Gastrocnemius medialis (tissue), 4 donors: Measurements from ENCODE around the gene FRMD4B. TPM values are rescaled to one million over a fixed set of nuclear protein-coding genes. Genes with fewer than 3 reads are reported as not detected.

Source experiments
- ATAC-seq, 2 donors: fragments of 150-250 bp; one replicate each; pipeline ENCODE4 v1.9.1; 2016
- DNase-seq, 2 donors: peaks; one replicate each; pipeline ENCODE4 v3.0.0-alpha.2; 2019
- H3K27ac ChIP-seq, 4 donors: fragments of 200-600 bp; sonication (generic); 1 replicate in 1 of 4; 2 replicates in 3 of 4; pipeline ENCODE4 v1.5.1; 2016 to 2018; ENCODE audit warnings: mild to moderate bottlenecking in 2 of 4, moderate library complexity in 1 of 4
- H3K27me3 ChIP-seq, 3 donors: fragments of 200-600 bp; sonication (generic) in 2 of 3; 1 replicate in 1 of 3; 2 replicates in 2 of 3; pipeline versions ENCODE4 v1.5.1 to v1.6.0; 2016 to 2019; ENCODE audit warnings: mild to moderate bottlenecking in 1 of 3, moderate library complexity in 1 of 3
- H3K36me3 ChIP-seq, 2 donors: fragments of 200-600 bp; sonication (generic) in 1 of 2; one replicate each; pipeline ENCODE4 v1.5.1; 2017 to 2018
- H3K4me1 ChIP-seq, 2 donors: fragments of 200-600 bp; sonication (generic) in 1 of 2; one replicate each; pipeline ENCODE4 v1.5.1; 2016 to 2017; ENCODE audit warnings: mild to moderate bottlenecking in 2 of 2
- H3K4me3 ChIP-seq, 4 donors: fragments of 200-600 bp; sonication (generic) in 3 of 4; 1 replicate in 1 of 4; 2 replicates in 3 of 4; pipeline ENCODE4 v1.5.1; 2016 to 2019; ENCODE audit warnings: mild to moderate bottlenecking in 2 of 4
- H3K9me3 ChIP-seq, 3 donors: fragments of 200-600 bp; sonication (generic) in 2 of 3; 1 replicate in 1 of 3; 2 replicates in 2 of 3; pipeline ENCODE4 v1.5.1; 2016 to 2019
- POLR2A ChIP-seq, 2 donors: fragments of 450-650 bp; IDR thresholded peaks; one replicate each; pipeline ENCODE4 v1.6.1; 2017; ENCODE audit warnings: antibody characterized with exemption in 2 of 2, mild to moderate bottlenecking in 2 of 2, moderate library complexity in 2 of 2
- in situ Hi-C, 4 donors: fragments of 200-750 bp; cut with MboI; loops; one replicate each; pipeline versions ENCODE4 v1.15.0 to v1.8.0; 2017; ENCODE audit warnings: low sequenced_read_pairs in 4 of 4
- intact Hi-C: fragments of 100-400 bp; cut with DNase I; formaldehyde crosslinking; loops from one replicate; pipeline ENCODE4 v1.15.1; 2023; ENCODE audit warnings: low total_unique reads
- total RNA-seq, 4 donors: library from RNA; depleted of rRNA; stranded (reverse); fragments of >200 nt; gene quantifications; one replicate each; pipeline versions ENCODE4 v1.1.0 to v1.2.3, GENCODE V29; 2016
- TF ChIP-seq, protein P1 (sequence below), 5 experiments: fragments of 450-650 bp in 3 of 5; fragments of 200-600 bp in 2 of 5; sonication (generic) in 2 of 5; IDR thresholded peaks in 4 of 5; conservative IDR thresholded peaks in 1 of 5; 1 replicate in 4 of 5; 2 replicates in 1 of 5; pipeline ENCODE4 v1.5.1; 2016 to 2019; ENCODE audit warnings: antibody characterized with exemption in 5 of 5, mild to moderate bottlenecking in 3 of 5, moderate library complexity in 3 of 5

The FRMD4B gene
- total RNA-seq, 4 donors from 2014 or later, result 0.29 to 3.6 (median 1.7) TPM

- Histone ChIP-seq H3K4me1 (peaks cover 0 to 3% of the 10 kb centered on the region in 2 donors), H3K27me3 (no peaks in the 10 kb centered on the region), H3K27ac (no peak overlapping the region), H3K4me3 (no peak overlapping the region), H3K36me3 (no peaks in the 10 kb centered on the region), H3K9me3 (no peaks in the 10 kb centered on the region)
- TF ChIP-seq POLR2A (IDR thresholded peaks at IDR 0.05), result no peak
- TF ChIP-seq, protein P1, sequence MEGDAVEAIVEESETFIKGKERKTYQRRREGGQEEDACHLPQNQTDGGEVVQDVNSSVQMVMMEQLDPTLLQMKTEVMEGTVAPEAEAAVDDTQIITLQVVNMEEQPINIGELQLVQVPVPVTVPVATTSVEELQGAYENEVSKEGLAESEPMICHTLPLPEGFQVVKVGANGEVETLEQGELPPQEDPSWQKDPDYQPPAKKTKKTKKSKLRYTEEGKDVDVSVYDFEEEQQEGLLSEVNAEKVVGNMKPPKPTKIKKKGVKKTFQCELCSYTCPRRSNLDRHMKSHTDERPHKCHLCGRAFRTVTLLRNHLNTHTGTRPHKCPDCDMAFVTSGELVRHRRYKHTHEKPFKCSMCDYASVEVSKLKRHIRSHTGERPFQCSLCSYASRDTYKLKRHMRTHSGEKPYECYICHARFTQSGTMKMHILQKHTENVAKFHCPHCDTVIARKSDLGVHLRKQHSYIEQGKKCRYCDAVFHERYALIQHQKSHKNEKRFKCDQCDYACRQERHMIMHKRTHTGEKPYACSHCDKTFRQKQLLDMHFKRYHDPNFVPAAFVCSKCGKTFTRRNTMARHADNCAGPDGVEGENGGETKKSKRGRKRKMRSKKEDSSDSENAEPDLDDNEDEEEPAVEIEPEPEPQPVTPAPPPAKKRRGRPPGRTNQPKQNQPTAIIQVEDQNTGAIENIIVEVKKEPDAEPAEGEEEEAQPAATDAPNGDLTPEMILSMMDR (IDR thresholded peaks at IDR 0.05 in 4 of 5, conservative IDR thresholded peaks at IDR 0.05 in 1 of 5), result no peak
- no peak for ATAC-seq
- intact Hi-C loops, result loop anchor here (5.0 kb wide), 3 partner anchors 102 to 367 kb away; no protein-coding TSS in a partner anchor
- DNase-seq, result no peak
- in situ Hi-C loops, result loop anchor here (5.0 to 25.0 kb wide), 6 partner anchors 143 to 367 kb away; partner anchors contain the start of gene EOGT (in 3 of the 4)
Observed at GRCh38 chr3:69305011-69305410, 80.9 kb downstream of the FRMD4B start.

GRCh38 chr3:69304396-69304795 lies 81.5 kb downstream of the FRMD4B start:
- in situ Hi-C loops, result loop anchor here (10.0 to 25.0 kb wide), 4 partner anchors 150 to 292 kb away; partner anchors contain the start of gene EOGT (in 3 of the 4)

DNA sequence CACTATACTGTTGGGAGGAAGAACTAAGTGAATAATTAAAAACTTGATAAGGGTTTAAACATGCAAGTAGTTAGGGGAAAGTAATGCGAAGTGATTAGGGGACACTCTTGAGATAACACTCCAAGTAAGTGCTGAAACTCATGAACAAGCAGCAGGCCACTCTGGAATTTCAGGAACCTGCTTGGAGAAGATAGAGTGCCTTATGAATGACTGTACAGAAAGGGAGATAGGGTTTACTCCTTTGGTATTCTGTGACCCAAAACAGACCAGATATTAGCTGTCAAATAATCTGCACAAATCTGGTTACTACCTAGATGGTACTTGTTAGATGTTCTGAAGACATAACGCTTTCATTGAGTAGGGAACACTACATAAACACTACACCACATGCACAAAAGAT lies 85.6 kb downstream of the FRMD4B start:
- no peak overlapping the region for H3K27ac ChIP-seq
- DNase-seq (no peak), ATAC-seq (no peak)
- TF ChIP-seq POLR2A (IDR thresholded peaks at IDR 0.05), result no peak
- TF ChIP-seq, protein P1 (IDR thresholded peaks at IDR 0.05 in 4 of 5, conservative IDR thresholded peaks at IDR 0.05 in 1 of 5), result no peak
- intact Hi-C loops (no loop called here), in situ Hi-C loops (loop anchor here (10.0 to 25.0 kb wide), 4 partner anchors 145 to 288 kb away; partner anchors contain the start of gene EOGT (in 3 of the 4))
- no peaks in the 10 kb centered on the region for H3K4me1 ChIP-seq
- H3K4me3 ChIP-seq, result no peak overlapping the region
- H3K27me3 ChIP-seq, result no peaks in the 10 kb centered on the region
- H3K9me3 ChIP-seq, result no peaks in the 10 kb centered on the region
- H3K36me3 ChIP-seq, result no peaks in the 10 kb centered on the region

More at GRCh38 chr3:69304396-69304795, 81.5 kb downstream of the FRMD4B start:
- intact Hi-C loops, result no loop called here
- ATAC-seq (no peak), DNase-seq (no peak)
- Histone ChIP-seq H3K27me3 (no peaks in the 10 kb centered on the region), H3K4me1 (peaks cover 0 to 3% of the 10 kb centered on the region in 2 donors), H3K27ac (no peak overlapping the region), H3K9me3 (no peaks in the 10 kb centered on the region), H3K36me3 (no peaks in the 10 kb centered on the region), H3K4me3 (no peak overlapping the region)
- TF ChIP-seq, protein P1 (IDR thresholded peaks at IDR 0.05 in 4 of 5, conservative IDR thresholded peaks at IDR 0.05 in 1 of 5), result no peak
- no peak for TF ChIP-seq POLR2A (IDR thresholded peaks at IDR 0.05)

- no peak overlapping the region for H3K4me3 ChIP-seq
- no peaks in the 10 kb centered on the region for H3K4me1 ChIP-seq
- DNase-seq (no peak), ATAC-seq (no peak)
- H3K36me3 ChIP-seq, result no peaks in the 10 kb centered on the region
- H3K9me3 ChIP-seq, result no peaks in the 10 kb centered on the region
- TF ChIP-seq, protein P1 (IDR thresholded peaks at IDR 0.05 in 4 of 5, conservative IDR thresholded peaks at IDR 0.05 in 1 of 5), result no peak
- no peak for TF ChIP-seq POLR2A (IDR thresholded peaks at IDR 0.05)
- no peaks in the 10 kb centered on the region for H3K27me3 ChIP-seq
- in situ Hi-C loops, result no loop called here
- H3K27ac ChIP-seq, result no peak overlapping the region
- intact Hi-C loops, result no loop called here
Observed at GRCh38 chr3:69299344-69299743, 86.5 kb downstream of the FRMD4B start.

GRCh38 chr3:69297501-69297900 lies 88.4 kb downstream of the FRMD4B start:
- Histone ChIP-seq H3K9me3 (no peaks in the 10 kb centered on the region), H3K4me1 (no peaks in the 10 kb centered on the region), H3K36me3 (no peaks in the 10 kb centered on the region), H3K27me3 (no peaks in the 10 kb centered on the region), H3K27ac (no peak overlapping the region), H3K4me3 (no peak overlapping the region)
- intact Hi-C loops, result no loop called here
- DNase-seq, result no peak
- TF ChIP-seq, protein P1 (IDR thresholded peaks at IDR 0.05 in 4 of 5, conservative IDR thresholded peaks at IDR 0.05 in 1 of 5), result no peak
- TF ChIP-seq POLR2A (IDR thresholded peaks at IDR 0.05), result no peak
- no peak for ATAC-seq
- in situ Hi-C loops, result no loop called here
